ENCODE results near the gene CDC42EP3. TPM values are rescaled to one million over a fixed set of nuclear protein-coding genes. Genes with fewer than 3 reads are reported as not detected.

CDC42EP3 gene
- total RNA-seq, 1 experiment from 2014 or later, result 29.4 TPM

DNA sequence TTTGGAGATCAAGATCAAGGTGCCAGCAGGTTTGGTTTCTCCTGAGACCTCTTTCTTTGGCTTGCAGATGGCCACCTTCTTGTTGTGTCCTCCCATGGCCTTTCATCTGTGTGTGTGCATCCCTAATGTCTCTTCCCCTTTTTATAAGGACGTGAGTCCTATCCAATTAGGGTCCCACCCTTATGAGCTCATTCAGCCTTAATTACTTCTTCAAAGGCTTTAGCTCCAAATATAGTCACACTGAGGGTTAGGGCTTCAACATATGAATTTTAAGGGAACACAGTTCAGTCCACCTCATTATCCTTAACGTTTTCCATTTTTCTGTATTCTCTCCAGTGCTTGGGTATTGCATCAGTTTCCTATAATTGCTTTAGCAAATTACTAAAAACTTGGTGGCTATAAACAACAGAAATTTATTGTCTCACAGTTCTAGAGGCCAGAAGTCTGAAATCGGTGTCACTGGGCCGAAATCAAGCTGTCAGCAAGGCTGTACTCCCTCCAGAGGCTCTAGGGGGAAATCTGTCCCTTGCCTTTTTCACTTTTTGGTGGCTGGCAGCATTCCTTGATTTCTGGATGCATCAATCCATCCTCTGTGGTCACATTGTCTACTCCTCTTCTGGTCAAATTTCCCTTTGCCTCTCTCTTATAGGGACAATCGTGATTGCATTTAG lies 34.1 kb downstream of the CDC42EP3 start:
- CTCF ChIA-PET, result no interaction called here
- H3K9me3 Mint-ChIP-seq (ENCODE audit: low read depth, unreplicated experiment), result no peaks in the 10 kb centered on the region
- TF ChIP-seq, protein P1, sequence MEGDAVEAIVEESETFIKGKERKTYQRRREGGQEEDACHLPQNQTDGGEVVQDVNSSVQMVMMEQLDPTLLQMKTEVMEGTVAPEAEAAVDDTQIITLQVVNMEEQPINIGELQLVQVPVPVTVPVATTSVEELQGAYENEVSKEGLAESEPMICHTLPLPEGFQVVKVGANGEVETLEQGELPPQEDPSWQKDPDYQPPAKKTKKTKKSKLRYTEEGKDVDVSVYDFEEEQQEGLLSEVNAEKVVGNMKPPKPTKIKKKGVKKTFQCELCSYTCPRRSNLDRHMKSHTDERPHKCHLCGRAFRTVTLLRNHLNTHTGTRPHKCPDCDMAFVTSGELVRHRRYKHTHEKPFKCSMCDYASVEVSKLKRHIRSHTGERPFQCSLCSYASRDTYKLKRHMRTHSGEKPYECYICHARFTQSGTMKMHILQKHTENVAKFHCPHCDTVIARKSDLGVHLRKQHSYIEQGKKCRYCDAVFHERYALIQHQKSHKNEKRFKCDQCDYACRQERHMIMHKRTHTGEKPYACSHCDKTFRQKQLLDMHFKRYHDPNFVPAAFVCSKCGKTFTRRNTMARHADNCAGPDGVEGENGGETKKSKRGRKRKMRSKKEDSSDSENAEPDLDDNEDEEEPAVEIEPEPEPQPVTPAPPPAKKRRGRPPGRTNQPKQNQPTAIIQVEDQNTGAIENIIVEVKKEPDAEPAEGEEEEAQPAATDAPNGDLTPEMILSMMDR (IDR thresholded peaks at IDR 0.05; ENCODE audit: unreplicated experiment), result no peak
- no TSS peak for BruUV-seq (replicated peaks)
- H3K27me3 Mint-ChIP-seq (ENCODE audit: unreplicated experiment), result no peaks in the 10 kb centered on the region
- no peak for DNase-seq
- no peaks in the 10 kb centered on the region for H3K4me1 Mint-ChIP-seq (ENCODE audit: low read depth, unreplicated experiment)
- H3K27ac Mint-ChIP-seq (ENCODE audit: unreplicated experiment), result no peak overlapping the region
- intact Hi-C loops (cut with micrococcal nuclease; ENCODE audit: unreplicated experiment), result no loop called here
- no peak overlapping the region for H3K4me3 Mint-ChIP-seq (ENCODE audit: low read depth, unreplicated experiment)
- H3K36me3 Mint-ChIP-seq (ENCODE audit: insufficient read depth, unreplicated experiment), result peaks cover 14% of the 10 kb centered on the region

DNA sequence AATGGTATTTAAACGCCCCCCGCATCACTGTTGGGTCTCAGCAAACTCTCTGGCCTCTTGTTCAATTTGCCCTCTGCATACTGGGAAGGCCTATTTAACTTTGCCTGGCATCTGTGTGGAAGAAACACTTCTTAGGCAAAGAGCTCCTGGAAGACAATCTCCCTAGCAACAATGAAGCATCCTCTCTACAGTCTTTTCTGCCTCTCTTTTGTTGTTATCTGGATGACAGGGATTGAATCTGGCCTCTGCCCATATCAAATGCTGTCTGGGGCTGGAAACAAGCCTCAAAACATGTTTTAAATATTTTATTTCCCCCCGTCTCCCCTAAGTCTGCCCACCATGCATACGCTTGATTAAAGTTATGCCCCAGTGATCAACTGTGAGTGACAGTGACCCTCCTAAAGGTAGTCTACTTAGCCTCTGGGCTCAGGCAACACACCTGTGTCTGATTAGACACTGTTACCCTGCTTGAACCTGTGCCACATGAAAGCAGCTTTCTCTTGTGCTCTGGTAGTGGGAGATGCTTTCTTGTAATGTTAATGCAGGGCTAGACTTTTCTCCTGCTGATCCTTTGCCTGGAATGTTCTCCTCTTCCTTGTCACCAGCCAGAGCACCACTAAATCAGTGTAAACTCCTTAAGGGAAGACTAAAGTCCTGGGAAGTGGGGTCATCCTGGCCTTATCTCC lies 34.9 kb downstream of the CDC42EP3 start:
- TF ChIP-seq, protein P1 (IDR thresholded peaks at IDR 0.05; ENCODE audit: unreplicated experiment), result no peak
- no TSS peak for BruUV-seq (replicated peaks)
- H3K27me3 Mint-ChIP-seq (ENCODE audit: unreplicated experiment), result no peaks in the 10 kb centered on the region
- no peak overlapping the region for H3K4me3 Mint-ChIP-seq (ENCODE audit: low read depth, unreplicated experiment)
- H3K27ac Mint-ChIP-seq (ENCODE audit: unreplicated experiment), result no peak overlapping the region
- intact Hi-C loops (cut with micrococcal nuclease; ENCODE audit: unreplicated experiment), result no loop called here
- H3K36me3 Mint-ChIP-seq (ENCODE audit: insufficient read depth, unreplicated experiment), result peaks cover 10% of the 10 kb centered on the region
- no peaks in the 10 kb centered on the region for H3K9me3 Mint-ChIP-seq (ENCODE audit: low read depth, unreplicated experiment)
- CTCF ChIA-PET, result no interaction called here
- no peak for DNase-seq
- no peaks in the 10 kb centered on the region for H3K4me1 Mint-ChIP-seq (ENCODE audit: low read depth, unreplicated experiment)

DNA sequence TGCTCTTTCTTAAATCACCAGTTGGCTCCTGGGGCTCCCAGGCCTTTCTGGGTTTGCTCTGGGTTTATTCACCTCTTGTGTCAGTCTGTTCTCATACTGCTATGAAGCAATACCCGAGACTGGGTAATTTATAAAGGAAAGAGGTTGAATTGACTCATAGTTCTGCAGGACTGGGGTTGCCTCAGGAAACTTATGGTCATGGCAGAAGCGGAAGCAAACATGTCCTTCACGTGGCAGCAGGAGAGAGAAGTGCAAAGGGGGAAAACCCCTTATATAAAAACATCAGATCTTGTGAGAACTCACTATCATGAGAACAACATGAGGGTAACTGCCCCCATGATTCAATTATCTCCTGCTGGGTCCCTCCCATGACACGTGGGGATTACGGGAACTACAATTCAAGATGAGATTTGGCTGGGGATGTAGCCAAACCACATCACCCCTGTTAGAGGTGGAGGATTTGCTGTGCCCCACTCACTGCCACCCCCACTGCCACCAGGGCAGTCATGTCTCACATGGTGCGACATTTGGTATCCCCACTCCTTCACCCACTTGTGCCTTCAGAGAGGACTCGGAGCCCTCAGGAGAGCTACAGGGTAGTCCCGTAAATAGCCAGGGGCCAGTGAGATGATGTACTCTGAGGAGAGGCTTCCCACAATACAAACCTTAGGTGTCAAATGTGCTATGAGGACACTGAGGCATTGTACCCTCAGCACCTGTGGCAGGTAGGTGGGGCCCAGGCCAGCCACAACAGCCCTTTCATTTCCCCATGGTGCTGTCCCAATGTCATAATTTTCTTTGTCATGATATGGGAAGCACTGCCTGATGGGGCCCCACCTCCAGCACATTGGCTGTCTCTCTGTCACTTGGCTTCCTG lies 35.7 kb downstream of the CDC42EP3 start:
- Mint-ChIP-seq H3K27me3 (ENCODE audit: unreplicated experiment) (no peaks in the 10 kb centered on the region), H3K9me3 (ENCODE audit: low read depth, unreplicated experiment) (no peaks in the 10 kb centered on the region), H3K4me1 (ENCODE audit: low read depth, unreplicated experiment) (no peaks in the 10 kb centered on the region), H3K36me3 (ENCODE audit: insufficient read depth, unreplicated experiment) (peaks cover 10% of the 10 kb centered on the region), H3K4me3 (ENCODE audit: low read depth, unreplicated experiment) (no peak overlapping the region), H3K27ac (ENCODE audit: unreplicated experiment) (no peak overlapping the region)
- no TSS peak for BruUV-seq (replicated peaks)
- intact Hi-C loops (cut with micrococcal nuclease; ENCODE audit: unreplicated experiment), result no loop called here
- CTCF ChIA-PET, result no interaction called here
- TF ChIP-seq, protein P1 (IDR thresholded peaks at IDR 0.05; ENCODE audit: unreplicated experiment), result no peak
- no peak for DNase-seq

DNA sequence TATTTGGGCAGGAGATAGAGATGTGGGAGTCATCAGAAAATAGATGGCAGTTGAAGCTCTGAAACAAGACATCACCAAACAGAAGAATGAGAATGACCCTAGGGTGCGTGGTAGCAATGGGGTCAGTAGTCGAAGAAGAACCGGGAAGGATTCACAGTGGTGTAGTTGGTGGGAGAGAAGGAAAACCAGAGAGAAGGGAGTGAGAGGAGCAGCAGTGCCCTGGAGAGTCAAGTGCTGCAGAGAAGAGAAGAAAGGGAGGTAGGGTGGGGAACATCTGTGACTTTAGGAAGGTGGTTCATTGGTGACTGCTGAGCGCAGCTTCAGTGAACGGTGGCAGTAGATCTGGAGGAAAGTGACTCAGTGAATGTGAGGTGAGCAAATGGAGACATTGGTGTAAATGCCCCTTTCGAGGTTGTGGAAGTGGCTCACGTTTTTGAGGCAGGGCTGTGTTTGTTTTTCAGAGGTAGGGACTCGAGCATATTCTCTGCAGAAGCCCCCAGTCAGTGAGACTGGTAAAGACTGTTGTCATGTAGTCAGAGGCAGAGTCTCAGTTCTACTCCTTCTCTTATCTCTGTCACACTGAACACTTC lies 36.4 kb downstream of the CDC42EP3 start:
- Mint-ChIP-seq H3K4me3 (ENCODE audit: low read depth, unreplicated experiment) (no peak overlapping the region), H3K36me3 (ENCODE audit: insufficient read depth, unreplicated experiment) (peaks cover 5% of the 10 kb centered on the region), H3K4me1 (ENCODE audit: low read depth, unreplicated experiment) (no peaks in the 10 kb centered on the region), H3K9me3 (ENCODE audit: low read depth, unreplicated experiment) (no peaks in the 10 kb centered on the region), H3K27ac (ENCODE audit: unreplicated experiment) (no peak overlapping the region), H3K27me3 (ENCODE audit: unreplicated experiment) (no peaks in the 10 kb centered on the region)
- CTCF ChIA-PET, result interaction anchor here (0.5 kb wide), 1 partner anchor 19 kb away, joined by 4 read pairs; no protein-coding TSS in a partner anchor
- no TSS peak for BruUV-seq (replicated peaks)
- intact Hi-C loops (cut with micrococcal nuclease; ENCODE audit: unreplicated experiment), result no loop called here
- TF ChIP-seq, protein P1 (IDR thresholded peaks at IDR 0.05; ENCODE audit: unreplicated experiment), result no peak
- DNase-seq, result no peak

All from Calu3 (cell line).